NCI-H2196 treated with DMSO at 0.1 percent for 48 hours (cell line): ENCODE measurements around the gene ASF1B.
"Not testable (repeated sequence)": the region's sequence is repeated elsewhere in the genome, so short reads cannot be mapped to it uniquely, and the experiment has no call there.

Experiments
- DNase-seq: peaks from one replicate; lab custom pipeline; 2025; ENCODE audit not compliant: unreplicated experiment; lab: John Stamatoyannopoulos, UW

The ASF1B gene

GRCh38 chr19:14136509-14137281 is at the start of gene ASF1B:
Gene ASF1B, minus strand, starts transcription at chr19:14136589. Its CDS starts 133 bp downstream, at chr19:14136456.
- DNase-seq: peak; percentile 100

- not testable (repeated sequence) for DNase-seq
Observed at GRCh38 chr19:14185691-14186090, 49.3 kb upstream of the ASF1B start.

GRCh38 chr19:14185158-14185557 is 48.8 kb upstream of the ASF1B start:
- DNase-seq: no peak

- DNase-seq: no peak
Observed at GRCh38 chr19:14183741-14184350, 47.5 kb upstream of the ASF1B start.

- no peak for DNase-seq
Observed at GRCh38 chr19:14182476-14182875, 46.1 kb upstream of the ASF1B start.

GRCh38 chr19:14181906-14182305 is 45.5 kb upstream of the ASF1B start:
- DNase-seq: no peak

- not testable (repeated sequence) for DNase-seq
Observed at GRCh38 chr19:14181199-14181598, 44.8 kb upstream of the ASF1B start.

- DNase-seq: no peak
Observed at GRCh38 chr19:14177496-14178074, 41.2 kb upstream of the ASF1B start.

GRCh38 chr19:14175351-14175792 is 39.0 kb upstream of the ASF1B start:
- no peak for DNase-seq

GRCh38 chr19:14174883-14175282 is 38.5 kb upstream of the ASF1B start:
- DNase-seq: no peak

GRCh38 chr19:14168993-14169392 is 32.6 kb upstream of the ASF1B start:
- DNase-seq: no peak

- no peak for DNase-seq
Observed at GRCh38 chr19:14168259-14168972, 32.0 kb upstream of the ASF1B start.

GRCh38 chr19:14167576-14168138 is 31.3 kb upstream of the ASF1B start:
- DNase-seq: no peak

- no peak for DNase-seq
Observed at GRCh38 chr19:14166999-14167575, 30.7 kb upstream of the ASF1B start.

GRCh38 chr19:14165990-14166830 is 29.8 kb upstream of the ASF1B start:
- no peak for DNase-seq

GRCh38 chr19:14164724-14165493 is 28.5 kb upstream of the ASF1B start:
- no peak for DNase-seq

- no peak for DNase-seq
Observed at GRCh38 chr19:14164082-14164481, 27.7 kb upstream of the ASF1B start.

GRCh38 chr19:14162871-14163297 is 26.5 kb upstream of the ASF1B start:
- DNase-seq: no peak

- no peak for DNase-seq
Observed at GRCh38 chr19:14161305-14161704, 24.9 kb upstream of the ASF1B start.
